Erythroblast (primary cell): ENCODE results near the gene THSD7A.

Experiments used
- DNase-seq, 2 experiments: peaks; one replicate each; lab custom pipeline; 2025; lab: John Stamatoyannopoulos, UW
- GATA1 ChIP-seq: IDR thresholded peaks from 2 replicates; pipeline ENCODE4 v1.6.1; 2011; ENCODE audit warnings: low read depth, mild to moderate bottlenecking, control low read depth, low read length, moderate library complexity
- POLR2A ChIP-seq: IDR thresholded peaks from 2 replicates; pipeline ENCODE4 v1.6.1; 2011; ENCODE audit warnings: mild to moderate bottlenecking, low read length

The THSD7A gene

DNA sequence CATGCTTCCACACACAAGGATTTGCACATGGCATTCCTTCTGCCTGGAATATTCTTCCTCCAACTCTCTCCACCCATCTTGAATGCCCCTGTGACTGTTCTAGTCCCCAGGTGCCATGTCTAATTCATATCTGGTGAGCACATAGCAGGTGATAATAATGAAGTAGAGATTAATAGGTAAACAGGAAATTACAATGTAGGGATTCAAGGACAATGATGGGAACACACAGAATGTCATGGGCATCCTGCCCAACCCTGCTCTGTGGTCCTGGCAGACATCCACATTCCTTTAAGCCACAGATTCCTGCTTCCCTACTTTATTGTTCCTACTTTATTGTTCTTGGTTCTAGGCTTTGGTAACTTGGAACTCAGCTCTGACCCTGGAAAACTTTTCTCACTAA is 115.8 kb downstream of the THSD7A start:
- DNase-seq, result no peak
- no peak for TF ChIP-seq GATA1
- no peak for TF ChIP-seq POLR2A

DNA sequence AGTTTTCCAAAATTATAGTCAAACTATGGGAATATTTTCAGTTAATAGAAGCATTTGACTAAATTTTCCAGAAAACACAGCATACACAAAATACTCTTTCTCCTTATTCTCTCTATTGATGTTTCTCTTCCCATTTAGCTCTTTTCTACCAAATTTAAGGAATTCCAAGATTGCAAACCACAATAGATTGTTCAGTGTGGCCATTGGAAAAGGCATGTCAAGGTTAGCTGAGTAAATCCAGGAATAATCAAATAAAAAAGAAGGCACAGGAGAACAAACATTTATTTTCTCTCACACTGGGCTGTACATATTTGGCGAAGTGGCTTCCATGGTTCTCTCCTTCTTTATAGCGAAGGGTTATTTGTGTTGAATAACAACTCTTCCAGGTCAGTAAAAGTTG is 117.3 kb downstream of the THSD7A start:
- TF ChIP-seq GATA1 (no peak), POLR2A (no peak)
- DNase-seq, result no peak

DNA sequence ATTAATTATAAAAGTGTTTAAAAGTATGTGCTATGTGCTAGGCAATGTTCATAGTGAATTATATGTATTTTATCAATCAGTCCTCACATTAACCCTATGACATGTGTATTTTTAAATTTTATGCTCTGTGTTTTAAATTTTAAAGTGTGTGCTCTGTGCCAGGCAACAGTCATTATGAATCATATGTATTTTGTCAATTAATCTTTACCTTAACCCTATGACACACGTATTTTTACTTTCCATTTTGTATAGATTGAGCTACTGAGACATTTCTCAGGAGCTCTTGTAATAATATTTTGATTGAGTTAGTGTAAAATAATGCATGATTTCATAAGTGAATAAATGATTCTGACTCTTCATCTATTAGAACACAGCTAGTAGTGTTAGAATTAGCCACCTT is 117.8 kb downstream of the THSD7A start:
- no peak for DNase-seq
- TF ChIP-seq POLR2A (no peak), GATA1 (no peak)

DNA sequence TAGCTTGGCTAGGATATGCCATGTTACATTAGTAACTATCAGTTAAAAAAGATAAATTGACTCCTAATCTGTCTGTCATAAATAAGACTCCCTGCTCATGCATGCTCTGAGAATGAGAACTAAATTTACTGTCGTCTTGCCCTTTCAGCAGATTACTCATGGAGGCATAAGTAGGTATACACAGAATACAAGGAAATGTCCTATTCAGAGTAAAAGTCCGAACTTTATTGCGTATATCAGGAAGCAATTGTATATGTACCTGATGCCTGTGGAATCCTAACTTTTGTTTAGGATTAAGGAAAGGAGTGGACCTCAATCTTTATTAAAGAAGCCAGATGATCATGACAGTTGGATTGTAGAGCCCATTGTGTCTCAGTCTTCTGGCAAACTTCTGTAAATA is 118.6 kb downstream of the THSD7A start:
- TF ChIP-seq GATA1, result no peak
- no peak for TF ChIP-seq POLR2A
- DNase-seq, result no peak

DNA sequence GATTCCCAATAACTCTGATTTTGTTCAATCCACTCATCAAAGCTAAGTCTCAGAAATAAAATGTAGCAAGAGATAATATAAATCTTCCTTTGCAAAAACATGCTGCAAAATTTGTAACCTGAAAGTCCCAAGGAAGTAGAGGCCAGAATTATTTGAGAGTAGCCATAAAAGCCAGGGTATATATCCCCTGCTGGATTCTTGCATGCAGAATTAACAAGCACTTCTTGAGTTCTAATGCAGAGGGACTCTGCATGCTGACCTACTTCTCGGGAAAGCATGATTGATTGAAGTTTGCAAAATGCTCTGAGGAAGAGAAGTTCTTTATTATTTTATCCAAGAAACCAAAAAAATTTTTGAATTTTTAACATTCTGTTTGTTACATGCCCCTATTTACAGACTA is 121.6 kb downstream of the THSD7A start:
- TF ChIP-seq GATA1, result no peak
- TF ChIP-seq POLR2A, result no peak

DNA sequence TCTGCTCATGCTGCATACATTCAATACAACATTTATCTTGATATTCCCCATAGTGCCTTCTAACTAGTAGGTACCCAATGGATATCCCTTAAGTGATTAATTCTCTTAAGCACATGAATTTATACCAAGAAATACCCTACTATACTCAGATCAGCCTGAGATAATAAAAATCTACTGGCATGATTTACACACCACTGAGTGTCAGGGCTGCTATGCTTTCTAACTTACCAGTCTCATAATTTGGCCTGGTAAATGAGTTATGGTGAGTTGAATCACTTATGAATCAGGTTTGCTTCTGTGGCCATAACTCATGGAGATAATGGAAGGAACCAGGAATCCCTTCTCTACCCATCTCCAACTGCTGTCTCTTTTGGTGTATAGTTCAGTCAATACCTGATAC is 122.8 kb downstream of the THSD7A start:
- TF ChIP-seq POLR2A, result no peak
- no peak for TF ChIP-seq GATA1
- DNase-seq, result no peak

More for the DNA sequence above, 121.6 kb downstream of the THSD7A start:
- no peak for DNase-seq

DNA sequence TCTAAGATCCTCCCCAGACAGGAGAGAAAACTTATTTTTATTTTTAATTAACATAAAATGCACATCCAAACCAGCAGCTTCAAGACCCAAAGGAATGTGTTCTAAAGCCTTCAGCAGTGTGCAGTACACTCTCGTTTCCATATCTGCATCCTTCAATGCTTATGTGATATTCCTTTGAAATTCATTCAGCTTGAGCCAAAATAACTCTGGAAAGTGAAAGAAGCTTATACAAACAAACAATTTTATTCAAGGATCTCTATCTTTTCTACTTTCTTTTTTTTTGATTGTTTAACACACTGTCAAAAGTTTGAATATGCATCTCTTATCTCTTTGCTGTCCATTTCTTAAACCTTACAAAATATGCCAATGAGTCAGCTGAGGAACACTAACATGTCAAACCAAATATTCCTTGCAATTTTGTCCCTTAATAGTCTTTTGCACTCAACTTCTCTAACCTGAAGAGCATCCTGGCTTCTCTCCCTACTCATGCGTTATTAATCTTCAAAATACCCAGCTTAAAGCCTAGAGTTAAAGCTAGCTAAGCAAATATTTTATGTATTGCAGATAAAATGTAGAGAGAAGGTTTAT is 124.3 kb downstream of the THSD7A start:
- no peak for DNase-seq
- TF ChIP-seq GATA1, result no peak
- TF ChIP-seq POLR2A, result no peak

DNA sequence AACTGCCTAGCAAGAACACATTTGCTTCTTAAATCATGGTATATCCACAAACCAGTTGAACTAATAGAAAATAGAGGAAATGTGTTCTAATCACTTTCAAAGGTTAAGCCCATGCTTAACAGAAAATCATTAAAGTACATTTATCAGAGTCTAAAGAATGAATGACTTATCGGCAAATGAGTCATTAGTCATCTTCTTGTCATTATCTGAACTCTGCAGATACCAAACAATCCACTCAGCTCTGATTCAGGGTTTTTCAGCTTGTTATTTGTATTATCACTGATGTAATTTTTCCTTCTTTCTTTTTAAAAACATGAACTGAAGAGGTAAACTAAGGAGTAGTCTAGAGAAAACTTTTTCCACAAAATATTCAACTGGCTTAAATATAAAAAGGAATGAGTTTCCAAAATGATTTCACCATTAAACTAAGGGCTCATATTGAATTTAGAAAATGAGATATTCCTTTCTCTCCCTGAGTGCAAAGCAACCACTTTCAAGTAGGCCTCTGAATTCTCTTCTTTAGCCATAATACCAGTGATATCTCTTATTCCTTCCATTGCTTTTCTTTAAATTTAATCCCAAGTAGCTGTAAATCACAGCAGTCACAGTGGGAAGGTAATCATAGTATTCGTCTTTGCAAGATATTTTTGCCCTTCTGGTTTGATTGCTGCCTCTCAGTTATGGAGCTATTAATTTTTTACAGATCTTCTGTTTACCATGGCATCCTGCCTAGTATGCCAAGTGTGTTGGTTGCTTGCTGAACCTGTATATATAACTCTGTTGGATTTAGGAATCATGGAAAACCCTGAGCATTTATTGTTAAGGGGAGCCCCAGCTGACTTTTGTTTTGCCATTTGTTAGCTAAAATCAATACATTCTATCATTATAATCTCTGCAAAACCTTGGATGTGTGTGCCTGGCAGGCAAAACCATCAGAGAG is 125.1 kb downstream of the THSD7A start:
- no peak for TF ChIP-seq POLR2A
- no peak for TF ChIP-seq GATA1
- no peak for DNase-seq

DNA sequence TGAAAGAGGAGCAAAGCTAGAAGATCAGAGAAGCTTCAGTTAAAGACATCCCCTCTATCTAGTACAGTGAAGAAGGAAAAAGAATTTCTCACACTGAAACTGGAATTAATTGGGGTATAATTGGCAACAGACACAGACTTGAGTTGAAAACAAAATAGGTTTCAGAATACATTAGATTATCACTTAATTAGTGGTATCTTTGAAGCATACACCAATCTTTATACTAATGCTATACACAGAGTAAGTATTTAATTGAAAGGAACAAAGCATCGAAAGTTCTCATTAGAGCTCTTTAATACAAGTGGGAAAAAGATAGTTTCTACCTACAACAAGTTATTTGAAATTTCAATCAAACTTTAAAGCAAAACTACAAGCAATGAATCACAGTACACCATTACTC is 128.2 kb downstream of the THSD7A start:
- no peak for DNase-seq
- TF ChIP-seq POLR2A (no peak), GATA1 (no peak)

DNA sequence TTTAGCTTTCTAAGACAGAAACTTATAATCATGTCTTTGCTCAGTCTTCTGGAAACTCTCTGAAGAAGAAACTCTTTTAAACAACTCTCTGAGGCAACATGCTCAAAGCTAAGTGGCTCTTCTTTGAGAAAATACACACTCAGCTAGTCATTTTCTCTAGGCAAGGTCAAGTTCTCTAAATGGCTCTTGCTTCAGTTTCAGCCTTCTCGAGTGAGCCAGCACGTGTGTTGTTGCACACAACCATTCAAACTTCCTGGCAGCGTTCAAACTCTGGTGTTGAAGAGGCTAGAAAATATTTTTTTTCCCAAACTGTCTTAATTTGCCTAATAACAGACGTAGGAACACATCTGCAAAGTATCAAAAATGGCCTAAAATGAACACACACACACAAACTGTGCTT is 129.1 kb downstream of the THSD7A start:
- no peak for DNase-seq
- no peak for TF ChIP-seq POLR2A
- no peak for TF ChIP-seq GATA1

DNA sequence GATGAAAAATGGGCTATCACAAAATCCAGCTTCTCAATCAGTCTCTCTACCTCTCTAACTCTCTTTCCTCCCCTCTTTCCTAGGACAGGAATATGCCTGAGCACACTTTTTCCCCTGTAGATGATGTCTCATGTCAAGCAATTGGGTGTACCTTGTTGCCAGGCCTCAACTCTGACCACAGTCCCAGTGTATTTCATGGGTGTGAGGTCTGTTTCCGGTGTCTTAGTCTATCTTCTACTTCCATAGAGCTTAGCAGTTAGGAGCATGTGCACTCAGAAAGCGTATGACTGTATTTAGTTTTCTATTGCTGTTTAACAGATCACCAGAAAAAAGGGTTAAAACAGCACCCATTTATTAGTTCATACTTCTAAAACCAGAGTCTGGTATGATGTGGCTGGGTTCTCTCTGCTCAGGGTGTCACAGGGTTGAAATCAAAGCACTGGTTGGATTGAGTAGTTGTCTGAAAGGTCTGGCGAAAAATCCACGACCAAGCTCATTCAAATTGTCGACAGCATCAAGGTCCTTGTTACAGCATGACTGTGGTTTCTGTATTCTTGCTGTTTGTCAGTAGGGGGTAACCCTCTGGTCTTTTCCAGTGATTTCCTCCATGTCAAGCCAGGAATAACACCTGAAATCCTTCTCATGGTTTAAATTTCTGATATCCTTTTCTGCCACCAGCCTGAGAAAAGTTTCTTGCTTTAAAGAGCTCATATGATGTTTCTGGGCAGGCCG is 130.0 kb downstream of the THSD7A start:
- TF ChIP-seq GATA1, result no peak
- no peak for TF ChIP-seq POLR2A
- no peak for DNase-seq

DNA sequence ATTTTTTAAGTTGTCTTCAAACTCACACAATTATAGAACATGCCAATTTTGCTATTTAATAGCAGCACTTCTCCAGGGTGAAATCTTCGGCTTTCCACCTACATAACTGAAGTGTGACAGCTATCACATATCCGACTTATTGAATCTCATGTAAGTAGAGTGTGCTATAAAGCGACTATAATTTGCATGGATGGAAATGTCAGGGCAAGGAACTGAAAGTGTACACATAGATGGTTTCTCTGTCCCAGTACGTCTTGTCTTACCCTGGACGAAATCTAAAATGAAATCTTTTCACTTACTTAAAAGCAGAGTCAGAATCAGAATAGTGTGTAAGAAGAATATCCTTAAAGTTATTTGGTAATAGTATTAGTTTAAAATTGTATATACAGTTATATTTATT is 132.3 kb downstream of the THSD7A start:
- no peak for DNase-seq
- TF ChIP-seq POLR2A (no peak), GATA1 (no peak)

DNA sequence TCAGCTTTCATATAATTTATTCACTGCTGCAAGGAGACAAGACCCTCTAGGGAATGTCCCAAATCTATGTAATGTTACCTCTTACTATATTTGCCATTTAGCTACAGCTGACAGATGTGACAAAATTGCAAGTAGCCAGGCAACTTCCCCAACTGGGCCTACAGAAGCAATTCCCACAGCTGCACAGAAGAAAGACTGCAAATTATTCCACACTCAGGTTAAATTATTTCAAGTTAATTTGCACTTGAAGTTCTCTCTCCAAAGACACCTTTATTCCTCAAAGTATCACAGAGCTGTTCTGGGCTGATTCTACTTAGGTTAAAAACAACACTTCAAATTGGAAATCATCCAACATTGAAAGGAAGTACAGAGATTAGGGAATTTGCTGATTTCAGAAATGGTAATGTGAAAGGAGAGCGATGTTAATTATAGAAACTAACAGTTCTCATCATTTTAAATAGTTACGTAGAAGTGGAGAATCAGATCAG is 133.6 kb downstream of the THSD7A start:
- DNase-seq, result no peak
- no peak for TF ChIP-seq POLR2A
- no peak for TF ChIP-seq GATA1

DNA sequence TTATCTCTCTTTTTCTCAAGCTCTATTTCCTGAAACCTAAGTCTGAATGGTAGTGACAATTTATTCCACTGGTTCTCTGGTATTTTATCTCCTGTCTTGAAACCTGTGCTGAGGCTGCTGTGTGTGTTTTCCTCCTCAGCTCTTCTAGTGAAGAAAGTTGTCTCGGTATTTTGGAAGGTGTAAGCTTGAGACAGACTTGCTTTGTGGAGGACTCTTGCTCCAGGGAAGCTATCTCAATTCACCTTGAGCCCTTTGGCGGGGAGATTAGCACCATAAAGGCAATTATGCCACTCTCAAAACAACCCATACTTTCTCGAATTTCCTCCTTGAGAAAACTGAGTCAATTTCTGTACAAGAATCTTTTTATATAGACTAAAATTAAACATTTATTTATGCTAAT is 141.6 kb downstream of the THSD7A start:
- TF ChIP-seq GATA1, result no peak
- no peak for TF ChIP-seq POLR2A

More for the DNA sequence above, 141.6 kb downstream of the THSD7A start:
- DNase-seq, result no peak
